ENCODE measurements around the gene OTOS.

Gene OTOS

GRCh38 chr2:240166191-240166590, 25.7 kb upstream of the OTOS start:
- ATAC-seq: no peak
- TF ChIP-seq SNAI2 (CRISPR knock-in tag; IDR thresholded peaks at IDR 0.05): no peak
- TF ChIP-seq ISL1 (CRISPR knock-in tag; IDR thresholded peaks at IDR 0.05): no peak
- TF ChIP-seq ARNTL (CRISPR knock-in tag; IDR thresholded peaks at IDR 0.05; ENCODE audit: borderline replicate concordance, low read depth): no peak

- no peak for TF ChIP-seq BACH2 (CRISPR knock-in tag; IDR thresholded peaks at IDR 0.05; ENCODE audit: borderline replicate concordance)
- no peak for TF ChIP-seq ZFP3 (CRISPR knock-in tag; IDR thresholded peaks at IDR 0.05)
- TF ChIP-seq ZC3H10 (CRISPR knock-in tag; IDR thresholded peaks at IDR 0.05): no peak
- TF ChIP-seq TCF4 (CRISPR knock-in tag; IDR thresholded peaks at IDR 0.05; ENCODE audit: borderline replicate concordance): no peak
- no peak for TF ChIP-seq RARB (CRISPR knock-in tag; IDR thresholded peaks at IDR 0.05)
- no peak for TF ChIP-seq TOX (CRISPR knock-in tag; IDR thresholded peaks at IDR 0.05; ENCODE audit: borderline replicate concordance)
- TF ChIP-seq OSR1 (CRISPR knock-in tag; IDR thresholded peaks at IDR 0.05): no peak
- no peak for TF ChIP-seq ISL1 (CRISPR knock-in tag; IDR thresholded peaks at IDR 0.05)
- no peak for TF ChIP-seq ESRRG (CRISPR knock-in tag; IDR thresholded peaks at IDR 0.05)
- TF ChIP-seq GLIS3 (CRISPR knock-in tag; IDR thresholded peaks at IDR 0.05): no peak
- no peak for TF ChIP-seq CSDC2 (CRISPR knock-in tag; IDR thresholded peaks at IDR 0.05)
- no peak for TF ChIP-seq ZFP30 (CRISPR knock-in tag; IDR thresholded peaks at IDR 0.05)
- TF ChIP-seq, protein P1, sequence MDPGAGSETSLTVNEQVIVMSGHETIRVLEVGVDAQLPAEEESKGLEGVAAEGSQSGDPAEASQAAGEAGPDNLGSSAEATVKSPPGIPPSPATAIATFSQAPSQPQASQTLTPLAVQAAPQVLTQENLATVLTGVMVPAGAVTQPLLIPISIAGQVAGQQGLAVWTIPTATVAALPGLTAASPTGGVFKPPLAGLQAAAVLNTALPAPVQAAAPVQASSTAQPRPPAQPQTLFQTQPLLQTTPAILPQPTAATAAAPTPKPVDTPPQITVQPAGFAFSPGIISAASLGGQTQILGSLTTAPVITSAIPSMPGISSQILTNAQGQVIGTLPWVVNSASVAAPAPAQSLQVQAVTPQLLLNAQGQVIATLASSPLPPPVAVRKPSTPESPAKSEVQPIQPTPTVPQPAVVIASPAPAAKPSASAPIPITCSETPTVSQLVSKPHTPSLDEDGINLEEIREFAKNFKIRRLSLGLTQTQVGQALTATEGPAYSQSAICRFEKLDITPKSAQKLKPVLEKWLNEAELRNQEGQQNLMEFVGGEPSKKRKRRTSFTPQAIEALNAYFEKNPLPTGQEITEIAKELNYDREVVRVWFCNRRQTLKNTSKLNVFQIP (CRISPR knock-in tag; IDR thresholded peaks at IDR 0.05; ENCODE audit: borderline replicate concordance, low read depth): no peak
- TF ChIP-seq ZNF70 (CRISPR knock-in tag; IDR thresholded peaks at IDR 0.05): no peak
- TF ChIP-seq, protein P2, sequence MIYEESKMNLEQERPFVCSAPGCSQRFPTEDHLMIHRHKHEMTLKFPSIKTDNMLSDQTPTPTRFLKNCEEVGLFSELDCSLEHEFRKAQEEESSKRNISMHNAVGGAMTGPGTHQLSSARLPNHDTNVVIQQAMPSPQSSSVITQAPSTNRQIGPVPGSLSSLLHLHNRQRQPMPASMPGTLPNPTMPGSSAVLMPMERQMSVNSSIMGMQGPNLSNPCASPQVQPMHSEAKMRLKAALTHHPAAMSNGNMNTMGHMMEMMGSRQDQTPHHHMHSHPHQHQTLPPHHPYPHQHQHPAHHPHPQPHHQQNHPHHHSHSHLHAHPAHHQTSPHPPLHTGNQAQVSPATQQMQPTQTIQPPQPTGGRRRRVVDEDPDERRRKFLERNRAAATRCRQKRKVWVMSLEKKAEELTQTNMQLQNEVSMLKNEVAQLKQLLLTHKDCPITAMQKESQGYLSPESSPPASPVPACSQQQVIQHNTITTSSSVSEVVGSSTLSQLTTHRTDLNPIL (CRISPR knock-in tag; IDR thresholded peaks at IDR 0.05; ENCODE audit: low read depth): no peak
- ATAC-seq: no peak
These were observed 25.2 kb upstream of the OTOS start for GRCh38 chr2:240165661-240166060.

DNA sequence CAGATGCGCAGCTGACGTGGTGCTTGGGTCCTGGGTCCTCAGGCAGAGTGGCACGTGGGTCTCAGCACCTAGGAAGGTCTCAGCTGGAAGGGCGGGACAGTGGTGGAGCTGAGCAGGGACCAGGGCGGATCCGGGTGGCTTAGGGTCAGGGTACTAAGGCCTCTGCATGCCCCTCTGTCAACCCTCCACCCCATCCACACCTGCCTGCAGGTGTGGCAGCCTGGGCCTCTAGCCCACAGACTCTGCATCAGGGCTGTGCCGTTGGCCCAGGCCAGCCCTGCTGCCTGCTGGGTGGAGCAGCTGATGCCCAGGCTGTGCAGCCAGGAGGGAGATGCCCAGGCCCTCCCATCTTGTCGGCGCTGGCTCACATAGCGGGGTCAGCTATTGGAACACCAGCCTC, 24.6 kb upstream of the OTOS start:
- TF ChIP-seq RARB (CRISPR knock-in tag; IDR thresholded peaks at IDR 0.05) (no peak), ZFP30 (CRISPR knock-in tag; IDR thresholded peaks at IDR 0.05) (no peak), CSDC2 (CRISPR knock-in tag; IDR thresholded peaks at IDR 0.05) (no peak), ESRRG (CRISPR knock-in tag; IDR thresholded peaks at IDR 0.05) (no peak), GLIS3 (CRISPR knock-in tag; IDR thresholded peaks at IDR 0.05) (no peak), ARNTL (CRISPR knock-in tag; IDR thresholded peaks at IDR 0.05; ENCODE audit: borderline replicate concordance, low read depth) (no peak), ZFP3 (CRISPR knock-in tag; IDR thresholded peaks at IDR 0.05) (no peak), SNAI2 (CRISPR knock-in tag; IDR thresholded peaks at IDR 0.05) (no peak), ZC3H10 (CRISPR knock-in tag; IDR thresholded peaks at IDR 0.05) (no peak)
- TF ChIP-seq, protein P2 (CRISPR knock-in tag; IDR thresholded peaks at IDR 0.05; ENCODE audit: low read depth): no peak
- TF ChIP-seq, protein P3, sequence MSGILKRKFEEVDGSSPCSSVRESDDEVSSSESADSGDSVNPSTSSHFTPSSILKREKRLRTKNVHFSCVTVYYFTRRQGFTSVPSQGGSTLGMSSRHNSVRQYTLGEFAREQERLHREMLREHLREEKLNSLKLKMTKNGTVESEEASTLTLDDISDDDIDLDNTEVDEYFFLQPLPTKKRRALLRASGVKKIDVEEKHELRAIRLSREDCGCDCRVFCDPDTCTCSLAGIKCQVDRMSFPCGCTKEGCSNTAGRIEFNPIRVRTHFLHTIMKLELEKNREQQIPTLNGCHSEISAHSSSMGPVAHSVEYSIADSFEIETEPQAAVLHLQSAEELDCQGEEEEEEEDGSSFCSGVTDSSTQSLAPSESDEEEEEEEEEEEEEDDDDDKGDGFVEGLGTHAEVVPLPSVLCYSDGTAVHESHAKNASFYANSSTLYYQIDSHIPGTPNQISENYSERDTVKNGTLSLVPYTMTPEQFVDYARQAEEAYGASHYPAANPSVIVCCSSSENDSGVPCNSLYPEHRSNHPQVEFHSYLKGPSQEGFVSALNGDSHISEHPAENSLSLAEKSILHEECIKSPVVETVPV (CRISPR knock-in tag; IDR thresholded peaks at IDR 0.05): no peak
- TF ChIP-seq, protein P4, sequence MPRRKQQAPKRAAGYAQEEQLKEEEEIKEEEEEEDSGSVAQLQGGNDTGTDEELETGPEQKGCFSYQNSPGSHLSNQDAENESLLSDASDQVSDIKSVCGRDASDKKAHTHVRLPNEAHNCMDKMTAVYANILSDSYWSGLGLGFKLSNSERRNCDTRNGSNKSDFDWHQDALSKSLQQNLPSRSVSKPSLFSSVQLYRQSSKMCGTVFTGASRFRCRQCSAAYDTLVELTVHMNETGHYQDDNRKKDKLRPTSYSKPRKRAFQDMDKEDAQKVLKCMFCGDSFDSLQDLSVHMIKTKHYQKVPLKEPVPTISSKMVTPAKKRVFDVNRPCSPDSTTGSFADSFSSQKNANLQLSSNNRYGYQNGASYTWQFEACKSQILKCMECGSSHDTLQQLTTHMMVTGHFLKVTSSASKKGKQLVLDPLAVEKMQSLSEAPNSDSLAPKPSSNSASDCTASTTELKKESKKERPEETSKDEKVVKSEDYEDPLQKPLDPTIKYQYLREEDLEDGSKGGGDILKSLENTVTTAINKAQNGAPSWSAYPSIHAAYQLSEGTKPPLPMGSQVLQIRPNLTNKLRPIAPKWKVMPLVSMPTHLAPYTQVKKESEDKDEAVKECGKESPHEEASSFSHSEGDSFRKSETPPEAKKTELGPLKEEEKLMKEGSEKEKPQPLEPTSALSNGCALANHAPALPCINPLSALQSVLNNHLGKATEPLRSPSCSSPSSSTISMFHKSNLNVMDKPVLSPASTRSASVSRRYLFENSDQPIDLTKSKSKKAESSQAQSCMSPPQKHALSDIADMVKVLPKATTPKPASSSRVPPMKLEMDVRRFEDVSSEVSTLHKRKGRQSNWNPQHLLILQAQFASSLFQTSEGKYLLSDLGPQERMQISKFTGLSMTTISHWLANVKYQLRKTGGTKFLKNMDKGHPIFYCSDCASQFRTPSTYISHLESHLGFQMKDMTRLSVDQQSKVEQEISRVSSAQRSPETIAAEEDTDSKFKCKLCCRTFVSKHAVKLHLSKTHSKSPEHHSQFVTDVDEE (CRISPR knock-in tag; IDR thresholded peaks at IDR 0.05): no peak
- ATAC-seq: no peak

DNA sequence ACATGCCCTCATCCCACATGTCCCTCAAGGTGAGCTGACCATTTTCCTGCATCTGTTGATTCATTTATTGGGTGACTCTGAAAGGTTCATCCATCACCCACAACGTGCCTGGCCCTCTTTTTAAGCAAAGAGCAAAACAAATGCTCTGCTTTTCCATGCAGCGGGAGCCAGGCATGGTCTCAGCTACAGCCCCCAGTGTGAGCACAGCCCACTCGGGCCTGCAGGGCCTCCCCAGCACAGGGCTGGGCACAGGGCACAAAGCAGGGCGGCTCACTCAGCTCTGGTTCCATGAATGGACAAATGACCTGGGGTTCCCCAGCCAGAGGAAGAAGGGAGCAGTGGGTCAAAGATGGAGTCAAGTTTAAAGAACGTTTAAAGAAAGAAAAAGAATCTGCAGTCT, 24.1 kb upstream of the OTOS start:
- TF ChIP-seq PPARA (CRISPR knock-in tag; IDR thresholded peaks at IDR 0.05; ENCODE audit: borderline replicate concordance) (no peak), BACH2 (CRISPR knock-in tag; IDR thresholded peaks at IDR 0.05; ENCODE audit: borderline replicate concordance) (no peak), ZNF70 (CRISPR knock-in tag; IDR thresholded peaks at IDR 0.05) (no peak), CSDC2 (CRISPR knock-in tag; IDR thresholded peaks at IDR 0.05) (no peak), ISL1 (CRISPR knock-in tag; IDR thresholded peaks at IDR 0.05) (no peak), ZFP30 (CRISPR knock-in tag; IDR thresholded peaks at IDR 0.05) (no peak), OSR1 (CRISPR knock-in tag; IDR thresholded peaks at IDR 0.05) (no peak)
- TF ChIP-seq, protein P4 (CRISPR knock-in tag; IDR thresholded peaks at IDR 0.05): no peak
- TF ChIP-seq, protein P5, sequence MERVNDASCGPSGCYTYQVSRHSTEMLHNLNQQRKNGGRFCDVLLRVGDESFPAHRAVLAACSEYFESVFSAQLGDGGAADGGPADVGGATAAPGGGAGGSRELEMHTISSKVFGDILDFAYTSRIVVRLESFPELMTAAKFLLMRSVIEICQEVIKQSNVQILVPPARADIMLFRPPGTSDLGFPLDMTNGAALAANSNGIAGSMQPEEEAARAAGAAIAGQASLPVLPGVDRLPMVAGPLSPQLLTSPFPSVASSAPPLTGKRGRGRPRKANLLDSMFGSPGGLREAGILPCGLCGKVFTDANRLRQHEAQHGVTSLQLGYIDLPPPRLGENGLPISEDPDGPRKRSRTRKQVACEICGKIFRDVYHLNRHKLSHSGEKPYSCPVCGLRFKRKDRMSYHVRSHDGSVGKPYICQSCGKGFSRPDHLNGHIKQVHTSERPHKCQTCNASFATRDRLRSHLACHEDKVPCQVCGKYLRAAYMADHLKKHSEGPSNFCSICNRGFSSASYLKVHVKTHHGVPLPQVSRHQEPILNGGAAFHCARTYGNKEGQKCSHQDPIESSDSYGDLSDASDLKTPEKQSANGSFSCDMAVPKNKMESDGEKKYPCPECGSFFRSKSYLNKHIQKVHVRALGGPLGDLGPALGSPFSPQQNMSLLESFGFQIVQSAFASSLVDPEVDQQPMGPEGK (CRISPR knock-in tag; IDR thresholded peaks at IDR 0.05; ENCODE audit: borderline replicate concordance): no peak
- no peak for ATAC-seq

Measured in SK-N-SH treated with all-trans-retinoic acid at 6 μM for 48 hours (cell line).